Stomach (tissue), 9 donors: Measurements from ENCODE around the gene RNF213. TPM values are rescaled to one million over a fixed set of nuclear protein-coding genes. Genes with fewer than 3 reads are reported as not detected.

Experiments used
- DNase-seq, 2 donors: peaks; one replicate each; pipeline versions ENCODE4 v3.0.0 to v3.0.0-alpha.2; 2013 to 2019
- H3K27ac ChIP-seq, 5 donors: fragments of 200-600 bp in 4 of 5; sonication (generic) in 4 of 5; one replicate each; pipeline ENCODE4 v1.5.1; 2013 to 2019; ENCODE audit warnings: mild to moderate bottlenecking in 1 of 5, moderate library complexity in 1 of 5
- H3K27me3 ChIP-seq, 3 donors: fragments of 200-600 bp; sonication (generic); one replicate each; pipeline ENCODE4 v1.5.1; 2017 to 2019; ENCODE audit warnings: mixed run types in 1 of 3
- H3K36me3 ChIP-seq, 4 donors: fragments of 200-600 bp; sonication (generic); 1 replicate in 3 of 4; 2 replicates in 1 of 4; pipeline ENCODE4 v1.5.1; 2016 to 2019
- H3K4me1 ChIP-seq, 4 donors: fragments of 200-600 bp; sonication (generic); one replicate each; pipeline ENCODE4 v1.5.1; 2016 to 2019
- H3K4me3 ChIP-seq, 4 donors: fragments of 200-600 bp; sonication (generic) in 3 of 4; one replicate each; pipeline ENCODE4 v1.5.1; 2016 to 2019; ENCODE audit warnings: mild to moderate bottlenecking in 1 of 4
- H3K9me3 ChIP-seq, 4 donors: fragments of 200-600 bp; sonication (generic); one replicate each; pipeline ENCODE4 v1.5.1; 2016 to 2019
- CTCF ChIP-seq, 7 experiments: fragments of 450-650 bp in 4 of 7; fragments of 200-600 bp in 3 of 7; sonication (generic) in 3 of 7; IDR thresholded peaks; one replicate each; pipeline ENCODE4 v1.5.1; 2016 to 2019; ENCODE audit warnings: antibody characterized with exemption in 7 of 7, control low read depth in 2 of 7, mild to moderate bottlenecking in 1 of 7
- EP300 ChIP-seq: sonication (generic); formaldehyde crosslinking; IDR thresholded peaks from one replicate; pipeline ENCODE4 v1.6.1; 2017; ENCODE audit warnings: antibody characterized with exemption
- POLR2A ChIP-seq, 4 donors: fragments of 450-650 bp; IDR thresholded peaks; one replicate each; pipeline ENCODE4 v1.6.1; 2016; ENCODE audit warnings: antibody characterized with exemption in 4 of 4, control low read depth in 2 of 4, mild to moderate bottlenecking in 1 of 4, moderate library complexity in 1 of 4
- POLR2AphosphoS5 ChIP-seq, 3 donors: sonication (generic); formaldehyde crosslinking; IDR thresholded peaks; one replicate each; pipeline ENCODE4 v1.6.1; 2016; ENCODE audit warnings: antibody characterized with exemption in 3 of 3
- WGBS, 5 donors: extraction: QIAGEN DNeasy Blood & Tissue Kit in 3 of 5; methylation state at CpG; one replicate each; pipeline versions ENCODE4 v1.1.5 to v1.1.7; 2013 to 2018; 5-methylcytosine and 5-hydroxymethylcytosine counted together
- intact Hi-C: fragments of 100-400 bp; cut with DNase I; formaldehyde crosslinking; loops from one replicate; pipeline ENCODE4 v1.15.1; 2023; ENCODE audit warnings: low total_unique reads
- polyA plus RNA-seq, 3 donors: library from polyadenylated mRNA; stranded (reverse); fragments of 200-250 nt; gene quantifications; one replicate each; pipeline ENCODE4 v1.2.3, GENCODE V29; 2013
- total RNA-seq, 5 donors: library from RNA; depleted of rRNA; stranded (reverse); fragments of >200 nt; gene quantifications; one replicate each; pipeline versions ENCODE4 v1.1.0 to v1.2.3, GENCODE V29; 2014 to 2016
- donor health status: healthy with polysubstance abuse.
- donor health status: Bipolar disorder and iron deficiency.
- donor health status: healthy.

The RNF213 gene
- total and polyA plus RNA-seq, 8 donors, result 12.3 to 358 (median 138) TPM

DNA sequence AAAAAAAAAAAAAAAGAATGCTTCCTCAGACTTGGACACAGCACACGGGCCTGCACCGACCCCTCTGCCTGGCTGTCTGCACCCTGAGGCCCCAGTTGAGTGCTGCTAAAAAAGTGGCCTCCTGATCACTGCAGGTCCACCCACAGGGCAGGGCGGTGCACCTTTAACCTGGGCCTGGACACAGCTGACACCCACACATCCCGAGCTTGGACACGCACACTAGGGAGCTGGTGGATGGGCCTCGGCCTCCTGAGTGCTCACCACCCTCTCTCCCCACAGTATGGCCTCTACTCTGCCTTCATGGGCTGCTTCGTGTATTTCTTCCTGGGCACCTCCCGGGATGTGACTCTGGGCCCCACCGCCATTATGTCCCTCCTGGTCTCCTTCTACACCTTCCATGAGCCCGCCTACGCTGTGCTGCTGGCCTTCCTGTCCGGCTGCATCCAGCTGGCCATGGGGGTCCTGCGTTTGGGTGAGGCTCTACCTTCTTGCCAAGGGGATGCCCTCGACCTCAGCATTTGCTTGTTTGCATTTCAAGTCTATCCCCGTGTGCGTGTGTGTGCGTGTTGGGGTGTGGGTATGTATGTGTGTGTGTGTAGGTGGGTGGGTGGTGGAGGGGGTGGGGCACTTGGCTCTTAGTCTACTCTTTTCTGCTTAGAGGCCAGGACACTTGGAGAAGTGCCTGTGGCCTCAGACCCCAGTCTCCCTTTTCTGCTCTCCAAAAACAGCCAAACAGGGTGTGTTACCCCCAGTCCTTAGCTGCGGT, 38.1 kb upstream of the RNF213 start:
- 87 to 91% (median 89%) methylated on average over 17 to 18 of the region's 18 CpGs for WGBS, 5 donors
- peaks cover 0 to 30% (median 25%) of the 10 kb centered on the region in 4 donors for H3K36me3 ChIP-seq

DNA sequence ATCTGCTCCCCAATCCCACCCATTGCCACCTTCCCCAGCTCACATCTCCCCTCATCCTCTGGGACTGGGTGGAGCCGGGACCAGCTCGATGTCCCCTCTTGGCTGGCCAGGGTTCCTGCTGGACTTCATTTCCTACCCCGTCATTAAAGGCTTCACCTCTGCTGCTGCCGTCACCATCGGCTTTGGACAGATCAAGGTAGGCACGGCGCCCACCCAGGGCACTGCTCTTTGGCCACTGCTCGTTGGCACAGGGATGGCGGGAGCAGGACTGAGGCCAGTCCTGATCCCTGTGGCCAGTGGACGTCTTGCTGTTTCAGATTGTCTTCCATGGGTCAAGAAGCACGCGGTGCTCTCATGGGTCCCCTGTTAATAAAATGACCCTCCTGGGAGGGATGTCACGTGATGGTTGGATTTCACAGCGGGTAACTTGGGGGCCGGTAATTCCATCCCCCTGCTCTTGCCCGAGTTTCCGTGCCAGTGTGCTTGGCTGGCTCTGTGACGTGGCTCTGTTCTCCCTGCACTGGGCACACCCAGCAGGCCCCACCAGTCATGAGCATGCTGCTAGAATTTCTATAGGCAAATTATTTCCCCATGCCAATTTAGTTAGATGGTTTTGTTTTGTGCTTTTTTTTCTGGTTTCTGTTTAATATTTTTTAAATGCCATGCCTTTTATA, 37.4 kb upstream of the RNF213 start:
- TF ChIP-seq CTCF (IDR thresholded peaks at IDR 0.05) (no peak), POLR2AphosphoS5 (IDR thresholded peaks at IDR 0.05) (no peak)
- Histone ChIP-seq H3K36me3 (peaks cover 0 to 33% (median 27%) of the 10 kb centered on the region in 4 donors), H3K4me3 (no peak overlapping the region), H3K27me3 (no peaks in the 10 kb centered on the region), H3K4me1 (peaks cover 16 to 41% (median 37%) of the 10 kb centered on the region in 4 donors), H3K27ac (no peak overlapping the region), H3K9me3 (no peaks in the 10 kb centered on the region)
- no peak for DNase-seq
- intact Hi-C loops, result no loop called here
- 93 to 96% (median 95%) methylated on average over 18 of the region's 18 CpGs for WGBS, 5 donors

More for the DNA sequence above, 38.1 kb upstream of the RNF213 start:
- H3K9me3 ChIP-seq, result no peaks in the 10 kb centered on the region
- H3K27me3 ChIP-seq, result no peaks in the 10 kb centered on the region
- intact Hi-C loops, result no loop called here
- DNase-seq, result no peak
- no peak for TF ChIP-seq POLR2A (IDR thresholded peaks at IDR 0.05)
- TF ChIP-seq CTCF (IDR thresholded peaks at IDR 0.05), result no peak
- TF ChIP-seq POLR2AphosphoS5 (IDR thresholded peaks at IDR 0.05), result no peak
- TF ChIP-seq EP300, result no peak
- no peak overlapping the region for H3K27ac ChIP-seq
- H3K4me1 ChIP-seq, result peaks cover 17 to 47% (median 43%) of the 10 kb centered on the region in 4 donors
- no peak overlapping the region for H3K4me3 ChIP-seq

DNA sequence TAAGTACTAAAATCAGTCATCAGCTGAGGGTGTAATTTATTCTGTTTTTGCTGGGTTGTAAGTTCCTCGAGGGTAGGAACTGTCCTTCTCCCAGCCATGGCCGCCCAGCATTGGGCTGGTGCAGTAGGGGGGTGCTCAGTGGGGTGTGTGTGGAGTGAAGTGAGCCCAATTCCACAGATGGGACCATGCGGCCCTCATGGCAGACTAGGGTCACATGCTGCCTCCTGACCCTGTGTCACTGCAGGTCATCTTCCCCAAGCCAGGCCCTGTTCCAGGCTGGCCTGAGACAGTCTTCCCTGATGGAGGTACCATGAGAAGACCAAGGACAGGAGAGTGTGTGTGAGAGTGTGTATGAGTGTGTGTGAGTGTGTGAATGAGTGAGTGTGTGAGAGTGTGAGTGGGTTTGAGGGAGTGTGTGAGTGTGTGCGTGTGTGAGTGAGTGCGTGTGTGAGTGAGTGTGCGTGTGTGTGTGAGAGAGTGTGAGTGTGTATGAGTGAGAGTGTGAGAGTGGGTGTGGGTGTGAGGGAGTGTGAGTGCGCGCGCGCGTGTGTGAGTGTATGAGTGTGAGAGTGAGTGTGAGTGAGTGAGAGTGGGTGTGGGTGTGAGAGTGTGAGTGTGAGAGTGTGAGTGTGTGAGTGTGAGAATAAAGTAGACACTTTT, 36.7 kb upstream of the RNF213 start:
- peaks cover 0 to 40% (median 33%) of the 10 kb centered on the region in 4 donors for H3K36me3 ChIP-seq
- H3K27ac ChIP-seq, result no peak overlapping the region
- no peaks in the 10 kb centered on the region for H3K9me3 ChIP-seq
- H3K27me3 ChIP-seq, result no peaks in the 10 kb centered on the region
- no peak overlapping the region for H3K4me3 ChIP-seq
- no peak for DNase-seq
- TF ChIP-seq POLR2A (IDR thresholded peaks at IDR 0.05) (no peak), POLR2AphosphoS5 (IDR thresholded peaks at IDR 0.05) (no peak), CTCF (IDR thresholded peaks at IDR 0.05) (no peak), EP300 (no peak)
- H3K4me1 ChIP-seq, result peaks cover 11 to 36% (median 30%) of the 10 kb centered on the region in 4 donors
- WGBS, 5 donors, result 80 to 98% (median 92%) methylated on average over 11 of the region's 11 CpGs
- intact Hi-C loops, result no loop called here

DNA sequence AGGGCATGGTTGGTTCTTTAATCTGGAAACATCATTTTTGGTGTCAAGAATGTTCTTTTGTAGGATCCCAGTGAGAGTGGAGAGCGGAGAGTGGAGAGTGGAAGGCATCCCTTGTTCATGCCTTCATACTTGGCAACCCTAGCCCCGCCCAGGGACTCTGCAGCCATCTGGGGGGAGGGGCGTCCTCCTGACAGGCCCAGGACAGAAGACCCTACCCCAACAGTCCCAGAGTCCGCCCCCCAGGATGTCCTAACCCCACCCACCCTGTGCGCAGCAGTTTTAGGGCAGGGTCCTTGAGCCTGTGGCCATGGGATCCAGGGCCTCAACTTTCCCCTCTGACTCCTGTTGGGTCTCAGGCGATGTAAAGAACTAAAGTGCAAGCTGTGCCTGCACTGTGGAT, 36.0 kb upstream of the RNF213 start:
- no peak overlapping the region for H3K4me3 ChIP-seq

More for the DNA sequence above, 36.0 kb upstream of the RNF213 start:
- H3K36me3 ChIP-seq, result peaks cover 0 to 47% (median 35%) of the 10 kb centered on the region in 4 donors
- WGBS, 5 donors, result 83 to 90% (median 86%) methylated on average over 6 of the region's 6 CpGs
- no peaks in the 10 kb centered on the region for H3K9me3 ChIP-seq
- intact Hi-C loops, result no loop called here
- TF ChIP-seq EP300, result no peak
- no peak for TF ChIP-seq POLR2AphosphoS5 (IDR thresholded peaks at IDR 0.05)
- TF ChIP-seq POLR2A (IDR thresholded peaks at IDR 0.05), result no peak
- TF ChIP-seq CTCF (IDR thresholded peaks at IDR 0.05), result no peak
- peaks cover 5 to 29% (median 23%) of the 10 kb centered on the region in 4 donors for H3K4me1 ChIP-seq
- DNase-seq, result no peak
- H3K27ac ChIP-seq, result no peak overlapping the region
- H3K27me3 ChIP-seq, result no peaks in the 10 kb centered on the region
